ENCODE results near the gene MFSD2B.

DNA sequence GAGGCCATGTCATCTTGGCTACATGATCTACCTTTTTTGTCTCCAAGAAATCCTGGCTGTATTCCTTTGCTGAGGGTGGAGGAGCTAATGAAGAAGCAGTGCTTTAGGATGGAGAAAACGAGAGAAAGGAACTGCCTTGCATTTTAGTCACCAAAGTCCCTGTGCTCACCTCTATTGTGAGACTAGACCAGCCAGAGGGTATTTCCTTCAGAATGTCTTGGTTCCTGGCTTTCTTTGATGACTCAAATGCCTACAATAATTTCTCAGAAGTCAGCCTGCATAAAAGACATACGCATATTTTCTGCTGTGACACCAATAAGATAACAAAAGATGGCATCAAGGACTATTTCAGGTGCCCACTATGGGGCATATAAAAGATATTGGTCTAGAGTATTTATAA lies 55.5 kb downstream of the MFSD2B start:
- TF ChIP-seq, protein P1, sequence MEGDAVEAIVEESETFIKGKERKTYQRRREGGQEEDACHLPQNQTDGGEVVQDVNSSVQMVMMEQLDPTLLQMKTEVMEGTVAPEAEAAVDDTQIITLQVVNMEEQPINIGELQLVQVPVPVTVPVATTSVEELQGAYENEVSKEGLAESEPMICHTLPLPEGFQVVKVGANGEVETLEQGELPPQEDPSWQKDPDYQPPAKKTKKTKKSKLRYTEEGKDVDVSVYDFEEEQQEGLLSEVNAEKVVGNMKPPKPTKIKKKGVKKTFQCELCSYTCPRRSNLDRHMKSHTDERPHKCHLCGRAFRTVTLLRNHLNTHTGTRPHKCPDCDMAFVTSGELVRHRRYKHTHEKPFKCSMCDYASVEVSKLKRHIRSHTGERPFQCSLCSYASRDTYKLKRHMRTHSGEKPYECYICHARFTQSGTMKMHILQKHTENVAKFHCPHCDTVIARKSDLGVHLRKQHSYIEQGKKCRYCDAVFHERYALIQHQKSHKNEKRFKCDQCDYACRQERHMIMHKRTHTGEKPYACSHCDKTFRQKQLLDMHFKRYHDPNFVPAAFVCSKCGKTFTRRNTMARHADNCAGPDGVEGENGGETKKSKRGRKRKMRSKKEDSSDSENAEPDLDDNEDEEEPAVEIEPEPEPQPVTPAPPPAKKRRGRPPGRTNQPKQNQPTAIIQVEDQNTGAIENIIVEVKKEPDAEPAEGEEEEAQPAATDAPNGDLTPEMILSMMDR (IDR thresholded peaks at IDR 0.05; ENCODE audit: insufficient read depth, low read depth, low read length), result no peak
- TF ChIP-seq EZH2 (IDR thresholded peaks at IDR 0.05; ENCODE audit: insufficient read depth, low read length), result no peak
